Adrenal gland (tissue), 5 donors: Measurements from ENCODE around the gene TCL1B.

Source experiments
- CTCF ChIP-seq, 6 experiments: fragments of 450-650 bp in 4 of 6; fragments of 200-600 bp in 2 of 6; sonication (generic) in 1 of 6; IDR thresholded peaks; 1 replicate in 5 of 6; 2 replicates in 1 of 6; pipeline versions ENCODE4 v1.5.1 to v1.8.0; 2016 to 2021; ENCODE audit warnings: antibody characterized with exemption in 6 of 6, mild to moderate bottlenecking in 2 of 6, moderate library complexity in 1 of 6
- POLR2A ChIP-seq, 2 donors: fragments of 450-650 bp; IDR thresholded peaks; one replicate each; pipeline ENCODE4 v1.6.1; 2017; ENCODE audit warnings: antibody characterized with exemption in 2 of 2, mild to moderate bottlenecking in 2 of 2, moderate library complexity in 1 of 2
- donor health status: DM: no; HTN: no; CAD: no.

- TF ChIP-seq CTCF (IDR thresholded peaks at IDR 0.05) (no peak), POLR2A (IDR thresholded peaks at IDR 0.05) (no peak)
Measured at GRCh38 chr14:95690815-95691214, 4.6 kb downstream of the TCL1B start.
